SK-N-SH treated with all-trans-retinoic acid at 6 μM for 48 hours (cell line): ENCODE data around the gene LSAMP.
A peak's percentile ranks its signal among the peaks of the same experiment; 100 is the strongest.

ENCODE experiments used
- ATAC-seq: fragments of 200-7000 bp; cut with Tn5 transposase; 3 replicates; pipeline ENCODE4 v1.9.1; 2020; ENCODE audit warnings: mild to moderate bottlenecking, moderate library complexity
- ARNTL ChIP-seq: fragments of 450-650 bp; formaldehyde crosslinking; IDR thresholded peaks from 2 replicates; pipeline ENCODE4 v1.5.0; 2020; ENCODE audit warnings: low read depth, mild to moderate bottlenecking, moderate library complexity, borderline replicate concordance
- BACH2 ChIP-seq: fragments of 250-450 bp; sonication (Bioruptor Pico); IDR thresholded peaks from 2 replicates; pipeline ENCODE4 v1.9.0; 2021; ENCODE audit warnings: mild to moderate bottlenecking, borderline replicate concordance
- CREB5 ChIP-seq: fragments of 250-450 bp; sonication (Bioruptor Pico); IDR thresholded peaks from 2 replicates; pipeline ENCODE4 v1.5.1; 2020; ENCODE audit warnings: low read depth, mild to moderate bottlenecking, moderate library complexity
- CSDC2 ChIP-seq: fragments of 250-450 bp; sonication (Bioruptor Pico); IDR thresholded peaks from 2 replicates; pipeline ENCODE4 v1.5.0; 2020; ENCODE audit warnings: mild to moderate bottlenecking, moderate library complexity
- ESRRG ChIP-seq: fragments of 250-450 bp; sonication (Bioruptor Pico); IDR thresholded peaks from 2 replicates; pipeline ENCODE4 v1.6.1; 2021; ENCODE audit warnings: mild to moderate bottlenecking
- GLIS3 ChIP-seq: fragments of 250-450 bp; sonication (Bioruptor Pico); IDR thresholded peaks from 2 replicates; pipeline ENCODE4 v1.5.0; 2020; ENCODE audit warnings: mild to moderate bottlenecking, moderate library complexity
- ISL1 ChIP-seq: fragments of 250-450 bp; sonication (Bioruptor Pico); IDR thresholded peaks from 2 replicates; pipeline ENCODE4 v2.1.2; 2022; ENCODE audit warnings: mild to moderate bottlenecking, moderate library complexity
- OSR1 ChIP-seq: fragments of 250-450 bp; sonication (Bioruptor Pico); IDR thresholded peaks from 2 replicates; pipeline ENCODE4 v1.8.0; 2022; ENCODE audit warnings: moderate library complexity, mild to moderate bottlenecking, inconsistent platforms
- POU6F1 ChIP-seq: fragments of 250-450 bp; sonication (Bioruptor Pico); IDR thresholded peaks from 2 replicates; pipeline ENCODE4 v1.8.0; 2021; ENCODE audit warnings: low read depth, mild to moderate bottlenecking, moderate library complexity, borderline replicate concordance
- RARB ChIP-seq: fragments of 250-450 bp; sonication (Bioruptor Pico); IDR thresholded peaks from 2 replicates; pipeline ENCODE4 v1.8.0; 2021; ENCODE audit warnings: mild to moderate bottlenecking, moderate library complexity
- TCF4 ChIP-seq: fragments of 250-450 bp; sonication (Bioruptor Pico); IDR thresholded peaks from 2 replicates; pipeline ENCODE4 v1.8.0; 2021; ENCODE audit warnings: mild to moderate bottlenecking, moderate library complexity, borderline replicate concordance
- TOX ChIP-seq: fragments of 250-450 bp; sonication (Bioruptor Pico); IDR thresholded peaks from 2 replicates; pipeline ENCODE4 v1.8.0; 2021; ENCODE audit warnings: mild to moderate bottlenecking, moderate library complexity, borderline replicate concordance
- TSHZ2 ChIP-seq: fragments of 250-450 bp; sonication (Bioruptor Pico); IDR thresholded peaks from 2 replicates; pipeline ENCODE4 v1.5.0; 2020; ENCODE audit warnings: mild to moderate bottlenecking, moderate library complexity
- ZC3H10 ChIP-seq: fragments of 250-450 bp; sonication (Bioruptor Pico); IDR thresholded peaks from 2 replicates; pipeline ENCODE4 v1.5.1; 2021; ENCODE audit warnings: mild to moderate bottlenecking, moderate library complexity
- ZFP30 ChIP-seq: fragments of 450-650 bp; formaldehyde crosslinking; IDR thresholded peaks from 2 replicates; pipeline ENCODE4 v1.5.0; 2022; ENCODE audit warnings: mild to moderate bottlenecking, moderate library complexity
- ZNF565 ChIP-seq: fragments of 450-650 bp; formaldehyde crosslinking; conservative IDR thresholded peaks from 2 replicates; pipeline ENCODE4 v1.5.0; 2020; ENCODE audit warnings: low read depth, mild to moderate bottlenecking, moderate library complexity
- ZNF70 ChIP-seq: fragments of 450-650 bp; formaldehyde crosslinking; IDR thresholded peaks from 2 replicates; pipeline ENCODE4 v1.5.0; 2020; ENCODE audit warnings: mild to moderate bottlenecking, moderate library complexity
- ZNF8 ChIP-seq: fragments of 450-650 bp; formaldehyde crosslinking; IDR thresholded peaks from 2 replicates; pipeline ENCODE4 v1.5.0; 2020; ENCODE audit warnings: mild to moderate bottlenecking, moderate library complexity
- TF ChIP-seq, protein P1 (sequence below): fragments of 250-450 bp; sonication (Bioruptor Pico); IDR thresholded peaks from 2 replicates; pipeline ENCODE4 v1.8.0; 2020; ENCODE audit warnings: mild to moderate bottlenecking, moderate library complexity, borderline replicate concordance

Gene LSAMP

GRCh38 chr3:116265976-116266584 lies 179.2 kb downstream of the LSAMP start:
- ATAC-seq: no peak
- TF ChIP-seq GLIS3 (CRISPR knock-in tag) (no peak), ZNF8 (CRISPR knock-in tag) (no peak), TSHZ2 (no peak), POU6F1 (no peak), ARNTL (CRISPR knock-in tag) (no peak), BACH2 (no peak)

DNA sequence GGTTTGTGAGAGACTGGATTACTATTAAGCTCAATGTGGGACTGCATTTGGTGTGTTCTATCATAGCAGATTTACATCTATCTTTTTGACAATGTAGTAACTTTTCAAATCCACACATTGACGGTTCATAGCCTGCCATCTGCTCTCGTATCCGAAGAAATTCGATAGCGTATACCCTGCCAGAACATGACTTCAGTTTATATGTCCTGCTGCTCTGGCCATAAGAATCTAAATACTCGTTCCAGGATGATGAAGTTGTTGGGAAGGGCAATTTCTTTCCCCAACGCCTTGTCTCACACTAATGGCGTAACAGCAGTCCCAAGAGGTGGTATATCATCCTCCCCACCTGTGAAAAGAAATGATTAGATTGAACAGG lies 180.0 kb downstream of the LSAMP start:
- no peak for TF ChIP-seq ARNTL (CRISPR knock-in tag)
- no peak for TF ChIP-seq GLIS3 (CRISPR knock-in tag)
- no peak for TF ChIP-seq TOX (CRISPR knock-in tag)
- TF ChIP-seq ZNF8 (CRISPR knock-in tag): no peak
- TF ChIP-seq RARB (CRISPR knock-in tag): no peak
- ATAC-seq: no peak; the same call in 2 of the 3 replicates

GRCh38 chr3:116264546-116265319 lies 180.6 kb downstream of the LSAMP start:
- peak; percentile 78 for ATAC-seq
- TF ChIP-seq TOX (CRISPR knock-in tag) (no peak), ZFP30 (CRISPR knock-in tag) (no peak), GLIS3 (CRISPR knock-in tag) (no peak), ISL1 (CRISPR knock-in tag) (no peak), CSDC2 (no peak), ZNF70 (CRISPR knock-in tag) (no peak), ZNF8 (CRISPR knock-in tag) (no peak), ZC3H10 (CRISPR knock-in tag) (no peak), ZNF565 (no peak), CREB5 (CRISPR knock-in tag) (no peak), POU6F1 (no peak)
- TF ChIP-seq, all 23 proteins: peak for 0

DNA sequence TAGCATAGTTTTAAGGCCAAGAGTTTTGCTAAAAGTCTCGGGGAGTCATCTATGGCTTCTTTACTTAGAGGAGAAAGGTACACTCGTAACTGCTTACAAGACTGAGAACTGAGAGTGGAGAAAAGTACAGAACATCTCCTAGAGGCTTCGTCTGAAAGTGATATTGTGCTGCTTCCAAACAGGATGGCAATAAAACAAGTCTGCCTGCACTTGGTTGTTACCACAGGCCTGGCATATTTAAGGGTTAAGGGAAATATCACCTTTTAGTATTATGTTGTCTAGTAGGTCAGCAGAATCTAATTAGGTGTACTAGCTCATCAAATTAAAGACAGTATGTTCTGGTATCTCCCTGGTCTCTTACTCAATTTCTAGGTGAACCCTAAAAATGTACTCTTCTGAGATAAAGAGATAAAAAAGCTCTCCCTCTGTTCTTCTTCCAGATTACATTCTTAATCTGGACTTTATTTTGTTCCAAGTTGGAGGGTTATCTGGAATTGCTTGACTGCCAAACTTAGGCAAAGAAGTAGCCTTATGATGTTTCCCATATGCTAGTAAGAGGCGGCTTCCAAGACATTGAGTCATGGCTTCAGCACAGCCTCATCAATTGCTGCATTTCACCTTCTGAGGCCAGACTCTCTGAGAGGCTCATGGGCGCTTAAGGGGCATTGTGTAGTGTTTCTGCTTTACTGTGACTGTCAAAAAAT lies 181.3 kb downstream of the LSAMP start:
- peak; percentile 91 for ATAC-seq
- TF ChIP-seq RARB (CRISPR knock-in tag): peak; percentile 57; the same call in 1 of the 2 replicates
- no peak for TF ChIP-seq TSHZ2
- peak; percentile 76 for TF ChIP-seq ISL1 (CRISPR knock-in tag)
- TF ChIP-seq, protein P1, sequence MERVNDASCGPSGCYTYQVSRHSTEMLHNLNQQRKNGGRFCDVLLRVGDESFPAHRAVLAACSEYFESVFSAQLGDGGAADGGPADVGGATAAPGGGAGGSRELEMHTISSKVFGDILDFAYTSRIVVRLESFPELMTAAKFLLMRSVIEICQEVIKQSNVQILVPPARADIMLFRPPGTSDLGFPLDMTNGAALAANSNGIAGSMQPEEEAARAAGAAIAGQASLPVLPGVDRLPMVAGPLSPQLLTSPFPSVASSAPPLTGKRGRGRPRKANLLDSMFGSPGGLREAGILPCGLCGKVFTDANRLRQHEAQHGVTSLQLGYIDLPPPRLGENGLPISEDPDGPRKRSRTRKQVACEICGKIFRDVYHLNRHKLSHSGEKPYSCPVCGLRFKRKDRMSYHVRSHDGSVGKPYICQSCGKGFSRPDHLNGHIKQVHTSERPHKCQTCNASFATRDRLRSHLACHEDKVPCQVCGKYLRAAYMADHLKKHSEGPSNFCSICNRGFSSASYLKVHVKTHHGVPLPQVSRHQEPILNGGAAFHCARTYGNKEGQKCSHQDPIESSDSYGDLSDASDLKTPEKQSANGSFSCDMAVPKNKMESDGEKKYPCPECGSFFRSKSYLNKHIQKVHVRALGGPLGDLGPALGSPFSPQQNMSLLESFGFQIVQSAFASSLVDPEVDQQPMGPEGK (CRISPR knock-in tag): no peak
- peak; percentile 71 for TF ChIP-seq TOX (CRISPR knock-in tag)
- TF ChIP-seq CSDC2: no peak
- no peak for TF ChIP-seq ESRRG (CRISPR knock-in tag)
- TF ChIP-seq TCF4 (CRISPR knock-in tag): no peak
- no peak for TF ChIP-seq ZNF565
- TF ChIP-seq OSR1: no peak
- no peak for TF ChIP-seq CREB5 (CRISPR knock-in tag)
- TF ChIP-seq, all 23 proteins: peak for 3
